ENCODE measurements around the gene TTC16. TPM values are rescaled to one million over a fixed set of nuclear protein-coding genes. Genes with fewer than 3 reads are reported as not detected.

The TTC16 gene
- total RNA-seq, 4 donors from 2014 or later, result not detected

GRCh38 chr9:127728808-127729207 is 12.9 kb downstream of the TTC16 start:
- TF ChIP-seq POLR2A (IDR thresholded peaks at IDR 0.05) (no peak), EP300 (IDR thresholded peaks at IDR 0.05) (no peak), POLR2AphosphoS5 (IDR thresholded peaks at IDR 0.05) (no peak), CTCF (IDR thresholded peaks at IDR 0.05) (no peak)
- H3K27ac ChIP-seq, result no peak overlapping the region
- H3K4me1 ChIP-seq, result peaks cover 0 to 18% (median 2%) of the 10 kb centered on the region in 3 donors
- H3K27me3 ChIP-seq, result peaks cover 13% of the 10 kb centered on the region
- no peaks in the 10 kb centered on the region for H3K9me3 ChIP-seq
- no peak for ATAC-seq
- WGBS, 2 donors (ENCODE audit: low coverage in 1 of 2), result 20 to 84% methylated on average over 1 to 7 of the region's 8 CpGs
- H3K4me3 ChIP-seq, result no peak overlapping the region
- H3K36me3 ChIP-seq, result peaks cover 0 to 33% of the 10 kb centered on the region in 2 donors

GRCh38 chr9:127729522-127730256 is 13.8 kb downstream of the TTC16 start:
- Histone ChIP-seq H3K4me3 (no peak overlapping the region), H3K27me3 (peaks cover 4% of the 10 kb centered on the region), H3K4me1 (peaks cover 0 to 18% (median 8%) of the 10 kb centered on the region in 3 donors), H3K9me3 (no peaks in the 10 kb centered on the region), H3K27ac (no peak overlapping the region), H3K36me3 (peaks cover 0 to 33% of the 10 kb centered on the region in 2 donors)
- ATAC-seq, result no peak
- no peak for TF ChIP-seq POLR2A (IDR thresholded peaks at IDR 0.05)
- no peak for TF ChIP-seq CTCF (IDR thresholded peaks at IDR 0.05)
- TF ChIP-seq EP300 (IDR thresholded peaks at IDR 0.05), result no peak
- TF ChIP-seq POLR2AphosphoS5 (IDR thresholded peaks at IDR 0.05), result no peak
- WGBS, 2 donors (ENCODE audit: low coverage in 1 of 2), result 75 to 100% methylated on average over 1 to 6 of the region's 18 CpGs

- peaks cover 0 to 33% of the 10 kb centered on the region in 2 donors for H3K36me3 ChIP-seq
- no peak overlapping the region for H3K4me3 ChIP-seq
- no peak overlapping the region for H3K27ac ChIP-seq
- ATAC-seq, result no peak
- no peaks in the 10 kb centered on the region for H3K27me3 ChIP-seq
- no peaks in the 10 kb centered on the region for H3K9me3 ChIP-seq
- 87 to 100% methylated on average over 1 to 4 of the region's 9 CpGs for WGBS, 2 donors (ENCODE audit: low coverage in 1 of 2)
- TF ChIP-seq CTCF (IDR thresholded peaks at IDR 0.05) (no peak), POLR2AphosphoS5 (IDR thresholded peaks at IDR 0.05) (no peak), POLR2A (IDR thresholded peaks at IDR 0.05) (no peak), EP300 (IDR thresholded peaks at IDR 0.05) (no peak)
- peaks cover 0 to 16% (median 8%) of the 10 kb centered on the region in 3 donors for H3K4me1 ChIP-seq
Observed at GRCh38 chr9:127730262-127730661, 14.4 kb downstream of the TTC16 start.

GRCh38 chr9:127730799-127731410 is 15.0 kb downstream of the TTC16 start:
- WGBS, 2 donors (ENCODE audit: low coverage in 1 of 2), result 72% methylated on average over 6 of the region's 9 CpGs; no CpG with 5 or more reads in 1 of the 2 donors
- Histone ChIP-seq H3K9me3 (no peaks in the 10 kb centered on the region), H3K27ac (no peak overlapping the region), H3K4me3 (no peak overlapping the region), H3K4me1 (peaks cover 0 to 21% (median 8%) of the 10 kb centered on the region in 3 donors), H3K27me3 (no peaks in the 10 kb centered on the region), H3K36me3 (peaks cover 0 to 33% of the 10 kb centered on the region in 2 donors)
- no peak for ATAC-seq
- TF ChIP-seq POLR2A (IDR thresholded peaks at IDR 0.05) (no peak), POLR2AphosphoS5 (IDR thresholded peaks at IDR 0.05) (no peak), CTCF (IDR thresholded peaks at IDR 0.05) (no peak), EP300 (IDR thresholded peaks at IDR 0.05) (no peak)

All from gastroesophageal sphincter (tissue), 4 donors.